Fibroblast of upper back skin (primary cell): Measurements from ENCODE around the gene IQCN.
"Not testable (repeated sequence)": the region's sequence is repeated elsewhere in the genome, so short reads cannot be mapped to it uniquely, and the experiment has no call there.

Experiments
- DNase-seq: peaks from one replicate; pipeline ENCODE4 v3.0.0-alpha.2; 2013

Gene IQCN

GRCh38 chr19:18229915-18230314 lies 44.3 kb downstream of the IQCN start:
- no peak for DNase-seq

GRCh38 chr19:18229474-18229873 lies 44.8 kb downstream of the IQCN start:
- no peak for DNase-seq

- no peak for DNase-seq
Observed at GRCh38 chr19:18227781-18228271, 46.4 kb downstream of the IQCN start.

GRCh38 chr19:18226956-18227780 lies 47.1 kb downstream of the IQCN start:
- no peak for DNase-seq

GRCh38 chr19:18225702-18226468 lies 48.4 kb downstream of the IQCN start, which contains the start of gene PDE4C:
Gene PDE4C, minus strand, starts transcription at chr19:18226438. Its CDS starts 23 bp downstream, at chr19:18226415.
- DNase-seq, result no peak

GRCh38 chr19:18225355-18225701 lies 48.9 kb downstream of the IQCN start:
- DNase-seq, result no peak

- DNase-seq, result peak; percentile 96
Observed at GRCh38 chr19:18224525-18225354, 49.5 kb downstream of the IQCN start.

GRCh38 chr19:18223860-18224524 lies 50.3 kb downstream of the IQCN start:
- DNase-seq, result no peak

- DNase-seq, result no peak
Observed at GRCh38 chr19:18221815-18222725, 52.2 kb downstream of the IQCN start.

GRCh38 chr19:18220632-18221275 lies 53.5 kb downstream of the IQCN start:
- DNase-seq, result no peak

- no peak for DNase-seq
Observed at GRCh38 chr19:18219911-18220631, 54.2 kb downstream of the IQCN start.

GRCh38 chr19:18218600-18218999 lies 55.7 kb downstream of the IQCN start:
- DNase-seq, result no peak

GRCh38 chr19:18218159-18218558 lies 56.1 kb downstream of the IQCN start:
- no peak for DNase-seq

- no peak for DNase-seq
Observed at GRCh38 chr19:18216789-18217188, 57.5 kb downstream of the IQCN start.

GRCh38 chr19:18214779-18215433 lies 59.3 kb downstream of the IQCN start:
- no peak for DNase-seq

GRCh38 chr19:18211683-18212082 lies 62.6 kb downstream of the IQCN start:
- DNase-seq, result no peak

GRCh38 chr19:18209912-18210311 lies 64.3 kb downstream of the IQCN start:
- not testable (repeated sequence) for DNase-seq

- peak; percentile 69 for DNase-seq
Observed at GRCh38 chr19:18208098-18208951, 65.9 kb downstream of the IQCN start.
